ENCODE data around the gene RWDD2A. TPM values are rescaled to one million over a fixed set of nuclear protein-coding genes. Genes with fewer than 3 reads are reported as not detected.

The RWDD2A gene
- total RNA-seq, 1 experiment from 2014 or later: 1.8 TPM

DNA sequence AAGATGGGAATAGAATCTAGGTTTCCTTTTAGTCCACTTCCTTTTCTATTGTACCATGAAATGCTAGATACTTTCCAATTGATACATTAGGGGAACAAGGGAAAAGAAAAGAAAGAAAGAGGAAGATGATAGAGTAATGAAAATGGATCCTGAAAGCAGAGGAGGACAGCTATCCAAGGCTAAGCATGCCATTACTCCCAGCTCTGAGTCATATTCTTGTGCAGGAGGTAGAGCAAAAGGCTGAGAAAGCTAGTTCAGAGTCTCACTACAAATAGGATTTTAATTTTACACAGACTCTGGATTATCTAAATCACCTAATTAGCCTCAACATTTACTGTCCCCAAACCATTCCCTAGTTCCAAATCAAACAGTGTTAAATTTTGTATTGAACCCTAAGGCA lies 23.6 kb downstream of the RWDD2A start:
- no peaks in the 10 kb centered on the region for H3K9me3 ChIP-seq (ENCODE audit: insufficient read depth, low read depth)
- H3K27ac ChIP-seq: no peak overlapping the region
- no peak overlapping the region for H3K4me2 ChIP-seq
- ChIA-PET POLR2A (ENCODE audit: unreplicated experiment) (interaction anchor here (0.6 kb wide), 1 partner anchor 149 kb away, joined by 5 read pairs; the partner anchor contains the start of gene DOP1A), CTCF (no interaction called here)
- H3F3A ChIP-seq (ENCODE audit: insufficient read depth, low read depth): peaks cover 5% of the 10 kb centered on the region; the same call in 1 of the 2 replicates
- no peak overlapping the region for H3K4me3 ChIP-seq
- H3K9me2 ChIP-seq (ENCODE audit: insufficient read depth): no peaks in the 10 kb centered on the region
- H3K4me1 ChIP-seq (replicated peaks; ENCODE audit: insufficient read depth): no peaks in the 10 kb centered on the region
- H2AFZ ChIP-seq: no peak overlapping the region
- no peaks in the 10 kb centered on the region for H3K36me3 ChIP-seq (ENCODE audit: low read depth)
- no peaks in the 10 kb centered on the region for H3K79me2 ChIP-seq (ENCODE audit: low read depth)
- TF ChIP-seq EZH2 (IDR thresholded peaks at IDR 0.05; ENCODE audit: low read depth) (no peak), CTCF (conservative IDR thresholded peaks at IDR 0.05) (no peak)
- H4K20me1 ChIP-seq (ENCODE audit: insufficient read depth): no peaks in the 10 kb centered on the region
- intact Hi-C loops (cut with micrococcal nuclease; ENCODE audit: unreplicated experiment): no loop called here
- DNase-seq: no peak
- BruUV-seq (replicated peaks): no TSS peak
- no peaks in the 10 kb centered on the region for H3K27me3 ChIP-seq (ENCODE audit: insufficient read depth, low read depth)

DNA sequence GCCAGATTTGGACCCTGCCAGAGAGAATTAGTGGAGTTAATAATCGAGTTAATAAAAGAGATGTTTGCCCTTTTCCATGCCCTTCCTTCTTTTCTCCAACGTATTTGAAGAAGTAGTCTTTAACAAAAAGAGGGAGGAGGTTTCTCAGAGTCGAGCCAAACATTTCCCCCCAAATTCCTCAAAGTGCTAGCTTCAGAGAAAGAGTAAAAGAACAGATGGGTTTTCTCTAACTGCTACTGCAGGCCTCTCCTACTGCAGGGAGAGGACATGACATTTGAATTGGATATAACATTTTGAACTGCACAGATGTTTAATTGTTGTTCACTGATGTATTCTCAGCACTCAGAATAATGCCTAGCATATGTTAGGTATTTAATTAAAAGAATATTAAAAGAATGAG lies 25.5 kb downstream of the RWDD2A start:
- intact Hi-C loops (cut with micrococcal nuclease; ENCODE audit: unreplicated experiment): no loop called here
- H3K27me3 ChIP-seq (ENCODE audit: insufficient read depth, low read depth): no peaks in the 10 kb centered on the region
- POLR2A ChIA-PET (ENCODE audit: unreplicated experiment): no interaction called here
- no peaks in the 10 kb centered on the region for H3K9me3 ChIP-seq (ENCODE audit: insufficient read depth, low read depth)
- H4K20me1 ChIP-seq (ENCODE audit: insufficient read depth): no peaks in the 10 kb centered on the region
- no TSS peak for BruUV-seq (replicated peaks)
- H3K4me1 ChIP-seq (replicated peaks; ENCODE audit: insufficient read depth): no peaks in the 10 kb centered on the region
- CTCF ChIA-PET: no interaction called here
- H3K79me2 ChIP-seq (ENCODE audit: low read depth): no peaks in the 10 kb centered on the region
- H3K9me2 ChIP-seq (ENCODE audit: insufficient read depth): no peaks in the 10 kb centered on the region
- no peak overlapping the region for H3K4me2 ChIP-seq
- no peak for TF ChIP-seq CTCF (conservative IDR thresholded peaks at IDR 0.05)
- no peak for TF ChIP-seq EZH2 (IDR thresholded peaks at IDR 0.05; ENCODE audit: low read depth)
- no peak overlapping the region for H3K27ac ChIP-seq
- peaks cover 5% of the 10 kb centered on the region; the same call in 1 of the 2 replicates for H3F3A ChIP-seq (ENCODE audit: insufficient read depth, low read depth)
- no peaks in the 10 kb centered on the region for H3K36me3 ChIP-seq (ENCODE audit: low read depth)
- H2AFZ ChIP-seq: no peak overlapping the region
- DNase-seq: no peak
- no peak overlapping the region for H3K4me3 ChIP-seq

GRCh38 chr6:83220121-83220520 lies 27.0 kb downstream of the RWDD2A start:
- no peak for DNase-seq
- CTCF ChIA-PET: no interaction called here
- no peaks in the 10 kb centered on the region for H3K27me3 ChIP-seq (ENCODE audit: insufficient read depth, low read depth)
- POLR2A ChIA-PET (ENCODE audit: unreplicated experiment): no interaction called here
- no peaks in the 10 kb centered on the region for H3K9me2 ChIP-seq (ENCODE audit: insufficient read depth)
- no TSS peak for BruUV-seq (replicated peaks)
- TF ChIP-seq CTCF (conservative IDR thresholded peaks at IDR 0.05): no peak
- no peaks in the 10 kb centered on the region for H3K79me2 ChIP-seq (ENCODE audit: low read depth)
- intact Hi-C loops (cut with micrococcal nuclease; ENCODE audit: unreplicated experiment): loop anchor here (10.0 kb wide), 1 partner anchor 175 kb away; no protein-coding TSS in a partner anchor
- H4K20me1 ChIP-seq (ENCODE audit: insufficient read depth): no peaks in the 10 kb centered on the region
- no peaks in the 10 kb centered on the region for H3K36me3 ChIP-seq (ENCODE audit: low read depth)
- H3K4me2 ChIP-seq: no peak overlapping the region
- no peaks in the 10 kb centered on the region for H3K4me1 ChIP-seq (replicated peaks; ENCODE audit: insufficient read depth)
- H3K9me3 ChIP-seq (ENCODE audit: insufficient read depth, low read depth): no peaks in the 10 kb centered on the region
- H2AFZ ChIP-seq: no peak overlapping the region
- no peak overlapping the region for H3K4me3 ChIP-seq
- H3F3A ChIP-seq (ENCODE audit: insufficient read depth, low read depth): peaks cover 5% of the 10 kb centered on the region; the same call in 1 of the 2 replicates
- H3K27ac ChIP-seq: no peak overlapping the region
